Esophagus muscularis mucosa (tissue), 2 donors: ENCODE results near the gene EPB41.

Experiments used
- POLR2A ChIP-seq: fragments of 450-650 bp; IDR thresholded peaks from one replicate; pipeline ENCODE4 v1.6.1; 2017; ENCODE audit warnings: antibody characterized with exemption, moderate library complexity, mild to moderate bottlenecking, low read depth
- POLR2AphosphoS5 ChIP-seq, 2 donors: sonication (generic); formaldehyde crosslinking; IDR thresholded peaks; one replicate each; pipeline ENCODE4 v1.6.1; 2017; ENCODE audit warnings: antibody characterized with exemption in 2 of 2

DNA sequence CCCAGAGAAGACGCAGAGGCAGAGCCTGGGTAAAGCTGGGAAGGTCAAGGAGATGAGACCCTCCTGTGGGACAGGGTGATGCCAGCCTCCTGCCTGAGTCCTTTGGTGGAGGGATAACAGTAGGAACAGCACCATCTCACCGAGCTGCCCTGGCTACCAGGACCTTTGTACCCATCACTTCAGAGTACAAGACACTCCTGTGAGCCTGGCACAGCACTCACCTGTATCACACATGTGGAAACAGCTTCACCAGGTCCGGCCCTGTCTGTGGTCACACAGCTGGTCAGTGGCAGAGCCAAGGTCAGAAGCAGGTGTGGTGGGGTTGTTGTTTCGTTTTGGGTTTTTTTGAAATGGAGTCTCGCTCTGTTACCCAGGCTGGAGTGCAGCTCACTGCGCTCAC lies 214.4 kb downstream of the EPB41 start:
- TF ChIP-seq POLR2A (no peak), POLR2AphosphoS5 (IDR thresholded peaks at IDR 0.05) (no peak)
